Measurements from ENCODE around the gene SLC25A51. TPM values are rescaled to one million over a fixed set of nuclear protein-coding genes. Genes with fewer than 3 reads are reported as not detected.

SLC25A51 gene
- total and polyA plus RNA-seq, 2 donors (not counting 3 experiments of a cell fraction or from before 2014, with no cell fraction given): 15.4 to 36.2 TPM

GRCh38 chr9:37902796-37903646 lies 906 bp downstream of the SLC25A51 start:
- Histone ChIP-seq H3K4me3 (replicated peaks in 1 of 3; ENCODE audit: insufficient read depth in 1 of 3, low read depth in 1 of 3, low read length in 3 of 3) (peak overlapping the region; percentile 29 to 90 (median 74)), H3K36me3 (ENCODE audit: control insufficient read depth in 2 of 2, extremely low read depth in 1 of 2, insufficient read depth in 2 of 2, low read length in 2 of 2) (peaks cover 2 to 5% of the 10 kb centered on the region in 2 experiments), H3K27me3 (ENCODE audit: control insufficient read depth in 2 of 2, insufficient read depth in 2 of 2, low read length in 2 of 2) (no peaks in the 10 kb centered on the region), H3K9me1 (replicated peaks; ENCODE audit: control insufficient read depth, extremely low read depth, insufficient read depth, low read length) (no peaks in the 10 kb centered on the region), H4K20me1 (replicated peaks; ENCODE audit: control insufficient read depth, extremely low read depth, insufficient read depth, low read length) (no peaks in the 10 kb centered on the region), H3K27ac (ENCODE audit: insufficient read depth, low read depth, low read length) (no peak overlapping the region), H3K4me2 (ENCODE audit: insufficient read depth, low read length) (peak overlapping the region; percentile 77), H3K9me3 (replicated peaks; ENCODE audit: control insufficient read depth, insufficient read depth, low read length) (no peaks in the 10 kb centered on the region), H3K79me2 (ENCODE audit: control insufficient read depth, insufficient read depth, low read length) (peaks cover 31% of the 10 kb centered on the region), H2AFZ (ENCODE audit: low read depth, low read length) (peak overlapping the region; percentile 90), H3K9ac (replicated peaks; ENCODE audit: extremely low read depth, insufficient read depth, low read length) (peak overlapping the region; percentile 69), H3K4me1 (ENCODE audit: control insufficient read depth, extremely low read depth, insufficient read depth, low read length) (peaks cover 21% of the 10 kb centered on the region)
- FAIRE-seq (peak; percentile 71), DNase-seq (ENCODE audit: low read depth, low spot score) (peak; percentile 56)
- intact Hi-C loops (cut with micrococcal nuclease): loop anchor here (5.0 kb wide), 2 partner anchors 116 to 156 kb away; partner anchors contain the start of gene EXOSC3
- ChIA-PET POLR2A (no interaction called here), CTCF (interaction anchor here (0.7 to 2.9 kb wide), 10 partner anchors 11 to 422 kb away, joined by 3 to 24 read pairs (median 5); partner anchors contain the start of gene EXOSC3)
- BruUV-seq (replicated peaks): TSS peak; percentile 27
- TF ChIP-seq GATA2 (IDR thresholded peaks at IDR 0.05; ENCODE audit: insufficient read depth, insufficient read length, low read depth, low read length) (no peak), FOS (IDR thresholded peaks at IDR 0.05; ENCODE audit: borderline replicate concordance, insufficient read depth, low read length) (peak; percentile 26)
- dilution Hi-C loops (cut with MboI; ENCODE audit: extremely low pct_ligation_motif_present, low sequenced_read_pairs): no loop called here

DNA sequence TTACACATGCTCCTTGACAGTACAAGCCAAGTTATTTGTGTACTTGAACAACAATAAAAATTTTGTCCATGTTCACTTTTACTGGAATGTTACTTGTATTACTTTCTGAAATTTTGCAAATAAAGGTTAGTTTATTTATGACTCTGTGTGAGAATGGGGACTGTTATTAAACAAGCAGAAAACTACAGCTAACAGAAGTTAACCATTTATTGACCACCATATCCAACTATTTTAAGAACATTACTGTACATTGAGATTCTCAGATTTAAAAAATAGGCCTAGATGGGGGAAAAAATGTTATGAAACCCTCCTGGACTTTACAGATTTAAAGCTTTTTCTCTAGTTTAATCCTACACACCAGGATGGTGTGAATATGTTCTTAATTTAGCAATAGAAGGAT lies 1.8 kb downstream of the SLC25A51 start:
- H4K20me1 ChIP-seq (replicated peaks; ENCODE audit: control insufficient read depth, extremely low read depth, insufficient read depth, low read length): no peaks in the 10 kb centered on the region
- dilution Hi-C loops (cut with MboI; ENCODE audit: extremely low pct_ligation_motif_present, low sequenced_read_pairs): no loop called here
- H2AFZ ChIP-seq (ENCODE audit: low read depth, low read length): no peak overlapping the region
- TF ChIP-seq JUN (IDR thresholded peaks at IDR 0.05; ENCODE audit: borderline replicate concordance, insufficient read depth, insufficient read length, low read depth): no peak
- TF ChIP-seq GATA2 (IDR thresholded peaks at IDR 0.05; ENCODE audit: insufficient read depth, insufficient read length, low read depth, low read length): no peak
- no peak for TF ChIP-seq CTCF (IDR thresholded peaks at IDR 0.05; ENCODE audit: extremely low read depth in 1 of 2, insufficient read depth in 1 of 2, low read depth in 1 of 2, low read length in 2 of 2)
- no peak for TF ChIP-seq FOS (IDR thresholded peaks at IDR 0.05; ENCODE audit: borderline replicate concordance, insufficient read depth, low read length)
- TF ChIP-seq MAX (IDR thresholded peaks at IDR 0.05; ENCODE audit: insufficient read depth, insufficient read length): no peak
- no peak for TF ChIP-seq EZH2 (IDR thresholded peaks at IDR 0.05; ENCODE audit: borderline replicate concordance, low read depth, low read length, severe bottlenecking)
- no peak for TF ChIP-seq MYC (IDR thresholded peaks at IDR 0.05; ENCODE audit: low read depth, low read length)
- no peak for TF ChIP-seq POLR2A (IDR thresholded peaks at IDR 0.05; ENCODE audit: low read depth, low read length)
- TF ChIP-seq POLR2AphosphoS5 (IDR thresholded peaks at IDR 0.05; ENCODE audit: insufficient read depth, low read depth, low read length): no peak
- no peak overlapping the region for H3K9ac ChIP-seq (replicated peaks; ENCODE audit: extremely low read depth, insufficient read depth, low read length)
- POLR2A ChIA-PET: no interaction called here
- DNase-seq (ENCODE audit: low read depth, low spot score): no peak
- peaks cover 21% of the 10 kb centered on the region for H3K4me1 ChIP-seq (ENCODE audit: control insufficient read depth, extremely low read depth, insufficient read depth, low read length)
- CTCF ChIA-PET: interaction anchor here (0.9 to 2.9 kb wide), 5 partner anchors 12 to 421 kb away, joined by 3 to 24 read pairs (median 6); no protein-coding TSS in a partner anchor
- H3K4me2 ChIP-seq (ENCODE audit: insufficient read depth, low read length): peak overlapping the region; percentile 77
- peaks cover 2 to 5% of the 10 kb centered on the region in 2 experiments for H3K36me3 ChIP-seq (ENCODE audit: control insufficient read depth in 2 of 2, extremely low read depth in 1 of 2, insufficient read depth in 2 of 2, low read length in 2 of 2)
- intact Hi-C loops (cut with micrococcal nuclease): loop anchor here (5.0 kb wide), 2 partner anchors 115 to 155 kb away; partner anchors contain the start of gene EXOSC3
- H3K27me3 ChIP-seq (ENCODE audit: control insufficient read depth in 2 of 2, insufficient read depth in 2 of 2, low read length in 2 of 2): no peaks in the 10 kb centered on the region
- BruUV-seq (replicated peaks): no TSS peak
- peaks cover 31% of the 10 kb centered on the region for H3K79me2 ChIP-seq (ENCODE audit: control insufficient read depth, insufficient read depth, low read length)
- no peak for FAIRE-seq
- H3K9me3 ChIP-seq (replicated peaks; ENCODE audit: control insufficient read depth, insufficient read depth, low read length): no peaks in the 10 kb centered on the region
- H3K4me3 ChIP-seq (replicated peaks in 1 of 3; ENCODE audit: insufficient read depth in 1 of 3, low read depth in 1 of 3, low read length in 3 of 3): no peak overlapping the region
- no peaks in the 10 kb centered on the region for H3K9me1 ChIP-seq (replicated peaks; ENCODE audit: control insufficient read depth, extremely low read depth, insufficient read depth, low read length)
- H3K27ac ChIP-seq (ENCODE audit: insufficient read depth, low read depth, low read length): no peak overlapping the region
